SIG-M5 treated with dmso at 0.1 percent for 504 hours (cell line): ENCODE data around the gene NXF1.
"Not testable (repeated sequence)": the region's sequence is repeated elsewhere in the genome, so short reads cannot be mapped to it uniquely, and the experiment has no call there.

Source experiments
- DNase-seq: peaks from one replicate; lab custom pipeline; 2025; ENCODE audit not compliant: unreplicated experiment; lab: John Stamatoyannopoulos, UW

Gene NXF1

GRCh38 chr11:62805076-62805892 is at the start of gene NXF1:
Gene NXF1, minus strand, starts transcription at chr11:62805440. Its CDS starts 84 bp downstream, at chr11:62805356.
- peak; percentile 87 for DNase-seq

- DNase-seq = no peak
These were observed 49.0 kb upstream of the NXF1 start for GRCh38 chr11:62854013-62854824.

- no peak for DNase-seq
These were observed 48.2 kb upstream of the NXF1 start for GRCh38 chr11:62853279-62853965.

- DNase-seq = no peak
These were observed 47.4 kb upstream of the NXF1 start for GRCh38 chr11:62852523-62853188.

- no peak for DNase-seq
These were observed 46.7 kb upstream of the NXF1 start for GRCh38 chr11:62851807-62852522.

- no peak for DNase-seq
These were observed 45.9 kb upstream of the NXF1 start for GRCh38 chr11:62850911-62851806.

GRCh38 chr11:62847767-62848314 is 42.6 kb upstream of the NXF1 start:
- DNase-seq = no peak

GRCh38 chr11:62846177-62846576 is 40.9 kb upstream of the NXF1 start:
- DNase-seq = no peak

GRCh38 chr11:62844154-62844553 is 38.9 kb upstream of the NXF1 start:
- DNase-seq = no peak

GRCh38 chr11:62843466-62843865 is 38.2 kb upstream of the NXF1 start:
- DNase-seq = no peak

GRCh38 chr11:62842891-62843290 is 37.7 kb upstream of the NXF1 start:
- DNase-seq = not testable (repeated sequence)

GRCh38 chr11:62842171-62842741 is 37.0 kb upstream of the NXF1 start:
- no peak for DNase-seq

- DNase-seq = peak; percentile 100
These were observed 36.3 kb upstream of the NXF1 start for GRCh38 chr11:62841361-62842170.

GRCh38 chr11:62840721-62841360 is 35.6 kb upstream of the NXF1 start:
- peak; percentile 72 for DNase-seq

- peak; percentile 92 for DNase-seq
These were observed 34.1 kb upstream of the NXF1 start, which contains the start of gene WDR74 for GRCh38 chr11:62839050-62839945. Gene WDR74, minus strand, starts transcription at chr11:62839590. Its CDS starts 20 bp downstream, at chr11:62839570.

- DNase-seq = no peak
These were observed 30.1 kb upstream of the NXF1 start for GRCh38 chr11:62835336-62835735.
